NCI-H2171 treated with DMSO at 0.1 percent for 48 hours (cell line): ENCODE measurements around the gene SPTBN1.
A peak's percentile ranks its signal among the peaks of the same experiment; 100 is the strongest.

Experiments
- DNase-seq: peaks from one replicate; lab custom pipeline; 2025; lab: John Stamatoyannopoulos, UW

Gene SPTBN1

GRCh38 chr2:54574107-54574859 lies 118.2 kb downstream of the SPTBN1 start:
- no peak for DNase-seq

GRCh38 chr2:54574860-54575247 lies 118.7 kb downstream of the SPTBN1 start:
- no peak for DNase-seq

GRCh38 chr2:54575379-54575888 lies 119.3 kb downstream of the SPTBN1 start:
- peak; percentile 20 for DNase-seq

GRCh38 chr2:54577035-54577434 lies 120.9 kb downstream of the SPTBN1 start:
- DNase-seq: peak; percentile 80

- DNase-seq: no peak
These were observed 122.0 kb downstream of the SPTBN1 start for GRCh38 chr2:54577944-54578647.

GRCh38 chr2:54578648-54579045 lies 122.5 kb downstream of the SPTBN1 start:
- DNase-seq: no peak

GRCh38 chr2:54579061-54579681 lies 123.0 kb downstream of the SPTBN1 start:
- DNase-seq: no peak

GRCh38 chr2:54579682-54580620 lies 123.8 kb downstream of the SPTBN1 start:
- no peak for DNase-seq

- DNase-seq: peak; percentile 57
These were observed 125.4 kb downstream of the SPTBN1 start for GRCh38 chr2:54581326-54582039.

GRCh38 chr2:54582987-54583386 lies 126.9 kb downstream of the SPTBN1 start:
- DNase-seq: no peak

GRCh38 chr2:54584598-54584997 lies 128.5 kb downstream of the SPTBN1 start:
- no peak for DNase-seq

- DNase-seq: no peak
These were observed 129.1 kb downstream of the SPTBN1 start for GRCh38 chr2:54585136-54585733.

GRCh38 chr2:54586062-54586461 lies 129.9 kb downstream of the SPTBN1 start:
- DNase-seq: no peak

- DNase-seq: no peak
These were observed 130.4 kb downstream of the SPTBN1 start for GRCh38 chr2:54586494-54586893.

- no peak for DNase-seq
These were observed 131.3 kb downstream of the SPTBN1 start for GRCh38 chr2:54587171-54588016.

GRCh38 chr2:54588244-54588899 lies 132.2 kb downstream of the SPTBN1 start:
- no peak for DNase-seq

- no peak for DNase-seq
These were observed 132.9 kb downstream of the SPTBN1 start for GRCh38 chr2:54589038-54589339.

GRCh38 chr2:54589340-54590215 lies 133.5 kb downstream of the SPTBN1 start:
- DNase-seq: no peak
